Measurements from ENCODE around the gene SLC7A14. TPM values are rescaled to one million over a fixed set of nuclear protein-coding genes. Genes with fewer than 3 reads are reported as not detected.

Gene SLC7A14
- total RNA-seq, 1 donor from 2014 or later = 0.23 TPM

DNA sequence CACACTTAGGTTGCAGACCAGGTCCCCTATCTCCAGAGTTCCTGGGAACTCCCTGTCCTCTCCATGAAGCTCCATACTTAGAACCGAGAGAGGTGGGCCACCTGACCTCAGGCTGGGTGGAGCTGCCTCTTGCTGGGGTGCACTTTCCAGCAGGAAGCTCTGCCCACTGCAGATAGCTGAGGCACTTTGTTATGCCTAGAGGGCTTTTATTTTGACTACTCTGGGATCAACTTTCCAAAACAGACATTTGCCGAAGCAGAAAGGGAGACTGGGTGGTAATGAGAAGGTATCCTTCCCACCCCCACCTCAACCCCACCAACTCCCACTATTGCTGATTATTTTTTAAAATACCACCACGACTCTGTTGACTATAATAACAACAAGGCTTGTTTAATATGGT is 112.5 kb downstream of the SLC7A14 start:
- peaks cover 5% of the 10 kb centered on the region for H3K4me1 ChIP-seq (ENCODE audit: insufficient read depth, low read length)
- TF ChIP-seq EZH2 (IDR thresholded peaks at IDR 0.05; ENCODE audit: insufficient read depth, low read length) = no peak
- TF ChIP-seq, protein P1, sequence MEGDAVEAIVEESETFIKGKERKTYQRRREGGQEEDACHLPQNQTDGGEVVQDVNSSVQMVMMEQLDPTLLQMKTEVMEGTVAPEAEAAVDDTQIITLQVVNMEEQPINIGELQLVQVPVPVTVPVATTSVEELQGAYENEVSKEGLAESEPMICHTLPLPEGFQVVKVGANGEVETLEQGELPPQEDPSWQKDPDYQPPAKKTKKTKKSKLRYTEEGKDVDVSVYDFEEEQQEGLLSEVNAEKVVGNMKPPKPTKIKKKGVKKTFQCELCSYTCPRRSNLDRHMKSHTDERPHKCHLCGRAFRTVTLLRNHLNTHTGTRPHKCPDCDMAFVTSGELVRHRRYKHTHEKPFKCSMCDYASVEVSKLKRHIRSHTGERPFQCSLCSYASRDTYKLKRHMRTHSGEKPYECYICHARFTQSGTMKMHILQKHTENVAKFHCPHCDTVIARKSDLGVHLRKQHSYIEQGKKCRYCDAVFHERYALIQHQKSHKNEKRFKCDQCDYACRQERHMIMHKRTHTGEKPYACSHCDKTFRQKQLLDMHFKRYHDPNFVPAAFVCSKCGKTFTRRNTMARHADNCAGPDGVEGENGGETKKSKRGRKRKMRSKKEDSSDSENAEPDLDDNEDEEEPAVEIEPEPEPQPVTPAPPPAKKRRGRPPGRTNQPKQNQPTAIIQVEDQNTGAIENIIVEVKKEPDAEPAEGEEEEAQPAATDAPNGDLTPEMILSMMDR (IDR thresholded peaks at IDR 0.05; ENCODE audit: insufficient read depth, low read depth, low read length) = no peak
- H3K9me3 Mint-ChIP-seq (ENCODE audit: unreplicated experiment) = no peaks in the 10 kb centered on the region
- H3K36me3 Mint-ChIP-seq (ENCODE audit: low read depth, unreplicated experiment) = no peaks in the 10 kb centered on the region
- H3K9ac ChIP-seq (ENCODE audit: low read length) = no peak overlapping the region
- DNase-seq (ENCODE audit: low read depth) (no peak), FAIRE-seq (no peak)
- H3K9me3 ChIP-seq (ENCODE audit: insufficient read depth, low read depth, low read length) = no peaks in the 10 kb centered on the region
- H4K20me1 ChIP-seq (ENCODE audit: insufficient read depth, low read length) = no peaks in the 10 kb centered on the region
- H3K27me3 ChIP-seq (ENCODE audit: insufficient read depth, low read length) = no peaks in the 10 kb centered on the region
- H3K27ac ChIP-seq (ENCODE audit: low read depth, low read length) = no peak overlapping the region
- no peaks in the 10 kb centered on the region for H3K36me3 ChIP-seq (ENCODE audit: insufficient read depth, low read length)
- no peak overlapping the region for H3K4me3 Mint-ChIP-seq (ENCODE audit: unreplicated experiment)
- no peak overlapping the region for H3K4me2 ChIP-seq (ENCODE audit: low read length)
- no peak overlapping the region for H3K27ac Mint-ChIP-seq (ENCODE audit: unreplicated experiment)
- H3K4me1 Mint-ChIP-seq (ENCODE audit: low read depth, unreplicated experiment) = peaks cover 9% of the 10 kb centered on the region
- peaks cover 38% of the 10 kb centered on the region for H3K27me3 Mint-ChIP-seq (ENCODE audit: low read depth, unreplicated experiment)
- no peak overlapping the region for H3K4me3 ChIP-seq (ENCODE audit: insufficient read depth, low read depth, low read length)
- H3K79me2 ChIP-seq (ENCODE audit: insufficient read depth, low read length) = no peaks in the 10 kb centered on the region
- no peak overlapping the region for H2AFZ ChIP-seq (ENCODE audit: low read depth, low read length)

DNA sequence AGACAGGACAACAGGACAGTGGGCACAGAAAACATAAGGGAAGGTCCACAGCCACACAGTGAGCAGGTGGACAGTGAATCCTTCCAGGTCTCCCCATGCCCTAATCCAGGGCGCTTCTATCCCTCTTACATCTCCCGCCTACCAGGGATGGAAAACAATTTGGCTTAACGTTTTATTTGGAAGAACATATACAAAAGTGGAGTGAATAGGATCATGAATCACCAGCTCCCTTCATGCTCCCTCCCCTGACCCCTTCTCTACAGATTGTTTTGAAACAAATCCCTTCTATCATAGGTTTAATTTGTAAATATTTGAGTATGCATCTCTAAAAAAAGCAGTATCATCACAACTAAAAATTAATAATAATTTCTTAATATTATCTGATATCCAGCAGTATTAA is 114.7 kb downstream of the SLC7A14 start:
- H3K4me1 Mint-ChIP-seq (ENCODE audit: low read depth, unreplicated experiment) = peaks cover 9% of the 10 kb centered on the region
- no peak overlapping the region for H3K4me3 Mint-ChIP-seq (ENCODE audit: unreplicated experiment)

More for the DNA sequence above, 114.7 kb downstream of the SLC7A14 start:
- Histone ChIP-seq H3K4me3 (ENCODE audit: insufficient read depth, low read depth, low read length) (no peak overlapping the region), H3K9ac (ENCODE audit: low read length) (no peak overlapping the region), H3K36me3 (ENCODE audit: insufficient read depth, low read length) (no peaks in the 10 kb centered on the region), H3K27ac (ENCODE audit: low read depth, low read length) (no peak overlapping the region), H3K79me2 (ENCODE audit: insufficient read depth, low read length) (no peaks in the 10 kb centered on the region), H3K27me3 (ENCODE audit: insufficient read depth, low read length) (no peaks in the 10 kb centered on the region), H3K9me3 (ENCODE audit: insufficient read depth, low read depth, low read length) (no peaks in the 10 kb centered on the region), H3K4me2 (ENCODE audit: low read length) (peak overlapping the region; percentile 6), H4K20me1 (ENCODE audit: insufficient read depth, low read length) (no peaks in the 10 kb centered on the region), H2AFZ (ENCODE audit: low read depth, low read length) (no peak overlapping the region), H3K4me1 (ENCODE audit: insufficient read depth, low read length) (no peaks in the 10 kb centered on the region)
- Mint-ChIP-seq H3K27me3 (ENCODE audit: low read depth, unreplicated experiment) (peaks cover 38% of the 10 kb centered on the region), H3K36me3 (ENCODE audit: low read depth, unreplicated experiment) (no peaks in the 10 kb centered on the region), H3K9me3 (ENCODE audit: unreplicated experiment) (no peaks in the 10 kb centered on the region), H3K27ac (ENCODE audit: unreplicated experiment) (no peak overlapping the region)
- DNase-seq (ENCODE audit: low read depth) = no peak
- no peak for FAIRE-seq
- TF ChIP-seq, protein P1 (IDR thresholded peaks at IDR 0.05; ENCODE audit: insufficient read depth, low read depth, low read length) = no peak
- TF ChIP-seq EZH2 (IDR thresholded peaks at IDR 0.05; ENCODE audit: insufficient read depth, low read length) = no peak
